Activated T-cell treated with anti-CD3 and anti-CD28 coated beads, Interleukin-2, amount 50 U/mL, for 4 hours (primary cell): ENCODE measurements around the gene ZBTB4. TPM values are rescaled to one million over a fixed set of nuclear protein-coding genes. Genes with fewer than 3 reads are reported as not detected.

Experiments used
- ATAC-seq, 2 donors: fragments of 200-7000 bp; cut with Tn5 transposase; one replicate each; pipeline ENCODE4 v1.10.0; 2021
- DNase-seq: peaks from one replicate; pipeline ENCODE4 v3.0.0-alpha.2; 2020
- H3K27me3 Mint-ChIP-seq: one replicate; pipeline ENCODE4 v1.8.0; 2021; ENCODE audit warnings: low read depth, mixed read lengths
- H3K36me3 Mint-ChIP-seq: one replicate; pipeline ENCODE4 v1.8.0; 2022; ENCODE audit warnings: mixed read lengths; ENCODE audit not compliant: insufficient read depth
- H3K4me1 Mint-ChIP-seq: one replicate; pipeline ENCODE4 v1.8.0; 2021; ENCODE audit warnings: low read depth, mixed read lengths
- H3K4me3 Mint-ChIP-seq: one replicate; pipeline ENCODE4 v1.8.0; 2021; ENCODE audit warnings: mild to moderate bottlenecking, moderate library complexity, mixed read lengths
- H3K9me3 Mint-ChIP-seq: one replicate; pipeline ENCODE4 v1.8.0; 2021; ENCODE audit warnings: mixed read lengths
- total RNA-seq, 3 donors: library from RNA; stranded (reverse); gene quantifications; one replicate each; pipeline ENCODE4 v1.2.1, GENCODE V29; 2021

The ZBTB4 gene
- total RNA-seq, 3 donors from 2014 or later = 16.0 to 18.0 (median 17.5) TPM

DNA sequence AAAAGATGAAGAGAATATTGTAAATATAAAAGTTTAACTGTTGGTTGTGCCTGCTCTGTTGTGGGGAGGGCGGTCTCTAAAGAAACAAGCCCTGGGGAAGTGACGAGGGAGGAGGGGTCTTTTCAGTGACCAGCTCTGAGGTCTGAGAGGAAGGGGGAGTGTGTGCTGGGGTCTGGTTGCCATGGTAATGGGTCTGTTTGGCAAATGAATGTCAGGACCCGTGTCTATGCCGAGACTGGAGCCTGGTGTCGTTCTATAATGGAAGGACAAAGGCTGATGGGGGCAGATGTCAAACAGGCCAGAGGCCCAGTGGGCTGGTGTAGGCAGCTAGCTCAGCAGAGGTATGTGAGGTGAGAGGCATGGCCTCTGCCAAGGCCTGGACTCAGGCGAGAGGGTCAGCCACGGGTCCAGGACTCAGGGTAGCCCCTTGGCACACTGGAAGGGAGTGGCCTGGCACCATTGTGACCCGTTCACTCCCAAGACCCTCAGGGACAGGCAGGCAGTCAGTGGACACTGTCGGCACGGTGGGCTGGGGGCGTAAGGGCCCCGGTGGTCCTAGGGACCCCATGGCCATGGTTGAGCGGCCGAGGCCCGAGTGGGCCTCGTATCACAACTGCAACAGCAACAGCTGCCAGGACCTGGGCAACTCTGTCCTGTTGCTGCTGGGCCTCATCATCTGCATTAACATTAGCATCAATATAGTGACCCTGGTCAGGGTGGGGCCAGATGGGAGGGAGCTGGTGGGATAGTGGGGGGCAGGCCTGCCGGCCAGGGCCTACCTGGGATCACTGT lies 59.4 kb downstream of the ZBTB4 start, which contains the start of gene SPEM1:
Gene SPEM1, plus strand, starts transcription at position 506 of the 792 bp plus-strand sequence. Its CDS starts 61 bp downstream, at position 567.
- Mint-ChIP-seq H3K36me3 (no peaks in the 10 kb centered on the region), H3K9me3 (no peaks in the 10 kb centered on the region), H3K4me3 (no peak within 1 kb of the TSS), H3K27me3 (peaks cover 3% of the 10 kb centered on the region), H3K4me1 (no peaks in the 10 kb centered on the region)
- DNase-seq (no peak), ATAC-seq (no peak)

DNA sequence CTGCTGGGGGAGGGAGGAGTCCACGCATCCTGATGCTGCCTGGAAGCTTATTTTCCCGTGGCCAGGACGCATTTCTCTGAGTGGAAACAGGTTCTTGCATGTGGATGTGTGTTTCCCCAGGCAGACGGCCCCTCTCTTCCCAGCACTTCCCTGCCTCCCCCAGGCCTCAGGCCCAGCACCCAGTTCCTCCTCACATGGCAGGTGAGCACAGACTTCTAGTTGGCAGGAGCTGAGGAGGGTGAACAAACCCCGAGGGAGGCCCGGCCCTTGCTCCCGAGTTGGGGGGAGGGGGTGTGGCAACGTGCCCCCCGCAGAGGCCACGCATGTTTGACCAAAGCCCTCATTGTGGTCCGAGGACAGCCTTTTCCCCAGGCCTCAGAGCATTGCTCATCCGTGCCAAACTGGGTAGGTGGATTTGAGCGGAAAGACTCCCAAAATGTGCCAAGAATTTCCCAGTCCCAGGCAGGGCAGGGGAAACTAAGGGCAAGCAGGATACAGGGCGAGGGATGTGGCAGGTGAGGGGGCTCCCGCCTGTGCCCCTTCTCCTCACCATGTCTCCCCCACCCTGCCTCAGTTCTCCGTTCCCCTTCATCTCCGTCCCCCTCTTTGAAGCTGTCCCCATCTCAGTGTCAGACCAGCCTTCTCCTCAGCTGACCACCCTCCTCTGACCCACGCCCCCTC lies 60.8 kb downstream of the ZBTB4 start:
- Mint-ChIP-seq H3K4me1 (no peaks in the 10 kb centered on the region), H3K36me3 (no peaks in the 10 kb centered on the region), H3K9me3 (no peaks in the 10 kb centered on the region), H3K4me3 (no peak overlapping the region), H3K27me3 (peaks cover 3% of the 10 kb centered on the region)
- DNase-seq (no peak), ATAC-seq (no peak)

DNA sequence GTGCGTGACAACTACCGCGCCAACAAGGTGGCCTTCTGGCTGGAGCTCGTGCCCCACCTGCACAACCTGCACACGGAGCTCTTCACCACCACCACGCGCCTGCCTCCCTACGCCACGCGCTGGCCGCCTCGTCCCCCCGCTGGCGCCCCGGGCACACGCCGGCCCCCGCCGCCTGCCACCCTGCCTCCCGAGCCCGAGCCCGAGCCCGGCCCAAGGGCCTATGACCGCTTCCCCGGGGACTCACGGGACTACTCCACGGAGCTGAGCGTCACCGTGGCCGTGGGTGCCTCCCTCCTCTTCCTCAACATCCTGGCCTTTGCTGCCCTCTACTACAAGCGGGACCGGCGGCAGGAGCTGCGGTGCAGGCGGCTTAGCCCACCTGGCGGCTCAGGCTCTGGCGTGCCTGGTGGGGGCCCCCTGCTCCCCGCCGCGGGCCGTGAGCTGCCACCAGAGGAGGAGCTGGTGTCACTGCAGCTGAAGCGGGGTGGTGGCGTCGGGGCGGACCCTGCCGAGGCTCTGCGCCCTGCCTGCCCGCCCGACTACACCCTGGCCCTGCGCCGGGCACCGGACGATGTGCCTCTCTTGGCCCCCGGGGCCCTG lies 62.3 kb downstream of the ZBTB4 start:
- no peaks in the 10 kb centered on the region for H3K4me1 Mint-ChIP-seq

DNA sequence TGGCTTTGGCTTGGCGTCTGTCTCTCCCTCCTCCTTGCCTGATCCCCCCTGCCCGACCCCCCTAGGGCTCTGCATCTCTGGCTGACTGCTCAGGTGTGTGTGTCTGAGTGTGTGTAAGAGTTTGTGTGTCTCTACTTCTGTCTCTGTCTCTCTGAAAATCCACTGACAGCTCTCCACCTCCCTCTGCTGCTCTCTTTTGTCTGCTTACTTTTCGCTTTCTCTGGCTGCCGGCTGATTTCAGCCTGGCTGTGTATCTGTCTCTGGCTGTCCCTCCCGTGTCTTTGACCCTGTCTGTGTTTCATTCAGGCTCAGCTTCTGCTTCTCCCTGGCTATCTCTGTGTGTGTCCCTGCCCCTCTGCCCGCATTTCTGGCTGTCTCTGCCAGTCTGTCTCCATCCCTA lies 63.1 kb downstream of the ZBTB4 start:
- ATAC-seq (no peak), DNase-seq (no peak)
- Mint-ChIP-seq H3K36me3 (no peaks in the 10 kb centered on the region), H3K9me3 (no peaks in the 10 kb centered on the region), H3K4me3 (no peak overlapping the region), H3K4me1 (no peaks in the 10 kb centered on the region), H3K27me3 (peaks cover 3% of the 10 kb centered on the region)

More for the DNA sequence above, 62.3 kb downstream of the ZBTB4 start:
- no peaks in the 10 kb centered on the region for H3K36me3 Mint-ChIP-seq
- no peak for ATAC-seq
- no peak for DNase-seq
- peaks cover 3% of the 10 kb centered on the region for H3K27me3 Mint-ChIP-seq
- H3K4me3 Mint-ChIP-seq = no peak overlapping the region
- H3K9me3 Mint-ChIP-seq = no peaks in the 10 kb centered on the region

DNA sequence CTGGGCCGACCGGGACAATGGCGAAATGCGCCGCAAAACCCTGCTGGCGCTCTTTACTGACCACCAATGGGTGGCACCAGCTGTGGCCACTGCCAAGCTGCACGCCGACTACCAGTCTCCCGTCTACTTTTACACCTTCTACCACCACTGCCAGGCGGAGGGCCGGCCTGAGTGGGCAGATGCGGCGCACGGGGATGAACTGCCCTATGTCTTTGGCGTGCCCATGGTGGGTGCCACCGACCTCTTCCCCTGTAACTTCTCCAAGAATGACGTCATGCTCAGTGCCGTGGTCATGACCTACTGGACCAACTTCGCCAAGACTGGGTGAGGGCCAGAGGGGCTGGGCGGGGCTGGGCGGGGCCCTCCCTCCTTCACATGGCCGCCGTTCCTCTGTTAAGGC lies 63.6 kb downstream of the ZBTB4 start:
- Mint-ChIP-seq H3K4me1 (no peaks in the 10 kb centered on the region), H3K4me3 (no peak overlapping the region), H3K9me3 (no peaks in the 10 kb centered on the region), H3K27me3 (peaks cover 3% of the 10 kb centered on the region), H3K36me3 (no peaks in the 10 kb centered on the region)
- ATAC-seq = no peak
- no peak for DNase-seq

DNA sequence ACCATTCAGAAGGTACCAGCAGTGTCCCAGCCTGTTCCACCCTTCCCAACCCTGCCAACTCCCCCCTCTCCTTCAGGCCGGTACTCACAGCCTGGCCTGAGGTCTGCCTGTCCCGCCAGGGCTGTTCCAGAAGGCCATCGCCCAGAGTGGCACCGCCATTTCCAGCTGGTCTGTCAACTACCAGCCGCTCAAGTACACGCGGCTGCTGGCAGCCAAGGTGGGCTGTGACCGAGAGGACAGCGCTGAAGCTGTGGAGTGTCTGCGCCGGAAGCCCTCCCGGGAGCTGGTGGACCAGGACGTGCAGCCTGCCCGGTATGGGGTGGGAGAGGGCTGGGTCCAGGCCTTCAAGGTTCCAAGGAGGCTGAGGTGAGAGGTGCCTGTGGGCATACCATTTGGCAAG lies 64.6 kb downstream of the ZBTB4 start:
- ATAC-seq (no peak), DNase-seq (no peak)
- H3K4me3 Mint-ChIP-seq = no peak overlapping the region
- no peaks in the 10 kb centered on the region for H3K4me1 Mint-ChIP-seq
- H3K9me3 Mint-ChIP-seq = no peaks in the 10 kb centered on the region
- no peaks in the 10 kb centered on the region for H3K36me3 Mint-ChIP-seq
- H3K27me3 Mint-ChIP-seq = peaks cover 3% of the 10 kb centered on the region

DNA sequence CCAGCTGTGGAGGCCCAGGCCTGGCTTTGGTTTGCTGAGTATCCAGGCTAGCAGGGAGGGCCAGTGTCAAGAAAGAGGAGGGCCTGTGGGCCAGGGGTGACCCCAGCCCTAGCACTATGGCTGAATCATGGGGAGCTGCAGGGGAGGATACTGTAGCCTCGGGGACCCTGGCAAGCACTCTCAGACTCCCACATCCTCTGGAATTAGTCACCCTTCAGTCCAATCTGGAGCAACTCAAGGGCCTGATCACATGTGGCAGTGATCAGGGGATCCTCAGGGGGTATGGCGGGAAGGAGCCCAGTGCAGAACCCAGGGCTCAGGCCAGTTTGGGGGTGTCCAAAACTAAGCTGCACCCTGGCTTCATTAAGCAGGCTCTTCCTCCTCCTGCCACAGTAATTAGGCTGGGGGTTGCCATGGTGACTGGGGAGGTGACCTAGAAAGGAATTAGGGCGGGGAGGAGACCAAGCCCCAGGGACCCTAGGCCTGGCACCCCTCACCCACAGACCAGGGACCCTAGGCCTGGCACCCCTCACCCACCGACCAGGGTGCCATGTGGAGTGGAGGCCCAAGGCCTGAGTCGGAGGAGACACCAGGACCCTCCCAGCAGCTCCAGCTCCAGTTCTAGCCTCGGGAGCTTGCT lies 66.0 kb downstream of the ZBTB4 start:
- DNase-seq (no peak), ATAC-seq (no peak)
- Mint-ChIP-seq H3K36me3 (no peaks in the 10 kb centered on the region), H3K4me3 (no peak overlapping the region), H3K9me3 (no peaks in the 10 kb centered on the region), H3K27me3 (no peaks in the 10 kb centered on the region), H3K4me1 (no peaks in the 10 kb centered on the region)

DNA sequence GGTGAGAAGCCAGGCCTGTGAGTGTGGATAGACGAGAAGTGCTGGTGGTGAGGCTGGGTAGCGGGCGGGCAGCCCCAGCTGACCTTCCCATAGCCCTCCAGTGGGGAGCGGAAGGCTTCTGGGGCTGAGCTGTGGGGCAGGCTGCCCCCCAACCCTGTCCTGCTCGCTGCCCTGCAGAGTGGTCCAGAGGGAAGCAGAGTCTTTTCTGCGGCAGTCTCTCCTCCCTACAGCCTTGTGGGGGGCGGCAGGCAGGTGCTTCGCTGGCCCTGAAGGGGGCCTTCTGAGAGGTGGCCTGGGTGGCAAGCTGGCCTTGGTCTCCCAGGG lies 68.0 kb downstream of the ZBTB4 start:
- DNase-seq (no peak), ATAC-seq (no peak)
- Mint-ChIP-seq H3K4me3 (no peak overlapping the region), H3K9me3 (no peaks in the 10 kb centered on the region), H3K36me3 (no peaks in the 10 kb centered on the region), H3K4me1 (no peaks in the 10 kb centered on the region), H3K27me3 (no peaks in the 10 kb centered on the region)

DNA sequence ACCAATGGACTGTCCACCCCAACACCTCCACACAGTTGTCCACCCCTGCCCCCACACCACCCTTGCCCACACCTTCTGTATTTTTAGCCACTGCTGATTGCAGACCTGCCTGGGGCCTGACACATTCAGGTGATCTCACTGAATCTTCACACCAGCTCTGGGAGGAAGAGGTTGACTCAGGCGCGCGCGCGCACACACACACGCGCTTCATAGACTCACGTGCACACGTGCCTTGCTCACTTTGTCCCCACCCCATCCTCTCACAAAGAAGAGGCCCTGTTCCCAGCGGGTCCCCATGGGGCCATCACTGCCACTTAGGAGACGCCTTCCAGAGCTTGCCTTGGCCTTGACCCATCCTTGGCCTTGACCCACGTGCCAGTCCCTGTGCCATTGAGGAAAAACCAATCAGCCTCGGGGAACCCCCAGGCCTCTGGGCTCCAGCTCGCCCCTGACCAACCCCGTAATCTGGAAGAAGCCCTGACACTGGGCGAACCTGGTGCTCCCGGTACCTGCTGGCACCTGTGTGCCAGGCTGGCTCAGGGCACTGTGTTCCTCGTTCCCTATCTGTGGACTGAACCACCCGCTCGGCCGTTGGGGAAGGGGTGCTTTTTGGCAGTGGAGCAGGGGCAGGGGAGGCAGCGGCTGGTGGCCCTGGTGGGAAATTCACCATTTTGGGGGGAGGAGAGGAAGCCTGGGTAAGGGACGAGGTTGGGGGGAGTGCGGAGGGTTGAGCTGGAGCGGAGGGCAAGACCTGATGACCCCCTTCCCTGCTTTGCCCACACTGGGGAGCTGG lies 68.6 kb downstream of the ZBTB4 start:
- H3K36me3 Mint-ChIP-seq = no peaks in the 10 kb centered on the region
- no peak for DNase-seq
- no peak overlapping the region for H3K4me3 Mint-ChIP-seq
- no peak for ATAC-seq
- H3K4me1 Mint-ChIP-seq = peaks cover 2% of the 10 kb centered on the region
- H3K27me3 Mint-ChIP-seq = no peaks in the 10 kb centered on the region
- H3K9me3 Mint-ChIP-seq = no peaks in the 10 kb centered on the region

DNA sequence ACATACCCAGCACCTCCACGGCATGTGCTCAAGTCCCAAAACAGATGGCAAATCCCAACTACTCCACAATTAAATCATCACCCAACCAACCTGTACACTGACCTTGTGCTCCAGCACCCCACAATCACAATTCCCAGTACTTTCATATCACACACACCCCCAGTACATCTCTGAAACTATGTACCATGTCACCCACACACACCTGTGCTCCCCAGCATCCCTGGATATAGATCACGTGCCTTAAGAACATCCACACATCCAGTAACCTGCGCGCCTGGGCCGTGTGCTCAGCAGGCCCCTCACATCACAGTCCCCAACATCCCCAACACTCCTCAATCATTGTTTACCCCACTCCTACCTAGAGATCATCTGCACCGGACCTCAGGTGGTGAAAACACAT lies 69.7 kb downstream of the ZBTB4 start:
- Mint-ChIP-seq H3K27me3 (no peaks in the 10 kb centered on the region), H3K9me3 (no peaks in the 10 kb centered on the region), H3K4me1 (peaks cover 5% of the 10 kb centered on the region), H3K36me3 (no peaks in the 10 kb centered on the region), H3K4me3 (no peak overlapping the region)
- ATAC-seq (no peak), DNase-seq (no peak)

Other genes with a start within 250 kb of the ZBTB4 start
- 10 to 100 TPM; 62.9 to 65.3 (median 63.2) TPM for gene DVL2, start 245.1 kb downstream of the ZBTB4 start, total RNA-seq
- 10 to 100 TPM; 42.6 to 47.6 (median 43.0) TPM for gene PHF23, start 240.2 kb downstream of the ZBTB4 start, total RNA-seq
- gene GABARAP, start 237.2 kb downstream of the ZBTB4 start, total RNA-seq = 100 to 1,000 TPM; 114 to 136 (median 133) TPM
- gene CTDNEP1, start 227.9 kb downstream of the ZBTB4 start, total RNA-seq = 100 to 1,000 TPM; 190 to 210 (median 196) TPM
- 100 to 1,000 TPM; 107 to 138 (median 117) TPM for gene ELP5, start 227.4 kb downstream of the ZBTB4 start, total RNA-seq
- 1 to 10 TPM in 2 of 3 donors, under 1 TPM in 1; 0.65 to 1.8 (median 1.7) TPM for gene CLDN7, start 217.2 kb downstream of the ZBTB4 start, total RNA-seq
- under 1 TPM; 0.16 to 0.58 (median 0.24) TPM for gene SLC2A4, start 197.9 kb downstream of the ZBTB4 start, total RNA-seq
- gene YBX2, start 185.0 kb downstream of the ZBTB4 start, total RNA-seq = under 1 TPM in 1 of 3 donors, not detected in 2; 0.18 TPM
- gene EIF5A, start 172.0 kb downstream of the ZBTB4 start, total RNA-seq = 1,000 to 10,000 TPM; 1,821 to 1,965 (median 1,822) TPM
- 10 to 100 TPM; 80.6 to 92.8 (median 87.1) TPM for gene GPS2, start 164.3 kb downstream of the ZBTB4 start, total RNA-seq
- 10 to 100 TPM; 73.1 to 88.0 (median 82.4) TPM for gene NEURL4, start 150.3 kb downstream of the ZBTB4 start, total RNA-seq
- 100 to 1,000 TPM; 119 to 126 (median 123) TPM for gene ACAP1, start 143.1 kb downstream of the ZBTB4 start, total RNA-seq
- gene KCTD11, start 127.5 kb downstream of the ZBTB4 start, total RNA-seq = 1 to 10 TPM; 1.6 to 2.3 (median 1.6) TPM
- not detected for gene TMEM95, start 124.5 kb downstream of the ZBTB4 start, total RNA-seq
- gene TNK1, start 98.5 kb downstream of the ZBTB4 start, total RNA-seq = 1 to 10 TPM; 5.6 to 7.4 (median 6.0) TPM
- 10 to 100 TPM; 67.7 to 69.1 (median 68.9) TPM for gene PLSCR3, start 85.1 kb downstream of the ZBTB4 start, total RNA-seq
- 10 to 100 TPM; 29.9 to 33.4 (median 32.0) TPM for gene TMEM256, start 75.5 kb downstream of the ZBTB4 start, total RNA-seq
- 1 to 10 TPM; 4.9 to 6.4 (median 5.9) TPM for gene NLGN2, start 71.8 kb downstream of the ZBTB4 start, total RNA-seq
- gene SPEM1, start 59.3 kb downstream of the ZBTB4 start, total RNA-seq = not detected
- gene SPEM2, start 54.0 kb downstream of the ZBTB4 start, total RNA-seq = not detected
- gene SPEM3, start 50.8 kb downstream of the ZBTB4 start, total RNA-seq = not detected
- gene TMEM102, start 44.2 kb downstream of the ZBTB4 start, total RNA-seq = 10 to 100 TPM; 11.8 to 13.9 (median 12.0) TPM
- gene FGF11, start 40.1 kb downstream of the ZBTB4 start, total RNA-seq = under 1 TPM; 0.19 to 0.32 (median 0.28) TPM
- 1 to 10 TPM; 3.9 to 4.6 (median 4.3) TPM for gene CHRNB1, start 34.6 kb downstream of the ZBTB4 start, total RNA-seq
- gene SLC35G6, start 1.8 kb upstream of the ZBTB4 start, total RNA-seq = not detected
- 100 to 1,000 TPM; 184 to 188 (median 188) TPM for gene POLR2A, start 4.7 kb upstream of the ZBTB4 start, total RNA-seq
- 1 to 10 TPM; 4.6 to 6.5 (median 6.1) TPM for gene TNFSF12, start 69.4 kb upstream of the ZBTB4 start, total RNA-seq
- 1 to 10 TPM in 2 of 3 donors, under 1 TPM in 1; 0.98 to 1.4 (median 1.3) TPM for gene TNFSF13, start 79.1 kb upstream of the ZBTB4 start, total RNA-seq
- 100 to 1,000 TPM; 138 to 153 (median 146) TPM for gene SENP3, start 82.3 kb upstream of the ZBTB4 start, total RNA-seq
- gene CD68, start 100.0 kb upstream of the ZBTB4 start, total RNA-seq = 1 to 10 TPM; 4.8 to 5.3 (median 4.9) TPM
- gene MPDU1, start 104.2 kb upstream of the ZBTB4 start, total RNA-seq = 100 to 1,000 TPM; 110 to 134 (median 114) TPM
- gene SOX15, start 110.5 kb upstream of the ZBTB4 start, total RNA-seq = under 1 TPM; 0.20 to 0.38 (median 0.24) TPM
- gene FXR2, start 135.3 kb upstream of the ZBTB4 start, total RNA-seq = 10 to 100 TPM; 53.7 to 57.6 (median 54.2) TPM
- 10 to 100 TPM; 14.9 to 18.1 (median 16.8) TPM for gene SAT2, start 148.2 kb upstream of the ZBTB4 start, total RNA-seq
- gene SHBG, start 150.5 kb upstream of the ZBTB4 start, total RNA-seq = not detected
- gene ATP1B2, start 171.3 kb upstream of the ZBTB4 start, total RNA-seq = under 1 TPM; 0.10 to 0.24 (median 0.13) TPM
- gene TP53, start 207.9 kb upstream of the ZBTB4 start, total RNA-seq = 100 to 1,000 TPM in 1 of 3 donors, 10 to 100 TPM in 2; 93.0 to 106 (median 98.9) TPM
- gene WRAP53, start 208.8 kb upstream of the ZBTB4 start, total RNA-seq = 10 to 100 TPM; 27.3 to 34.9 (median 34.3) TPM
- under 1 TPM in 1 of 3 donors, not detected in 2; 0.08 TPM for gene EFNB3, start 225.6 kb upstream of the ZBTB4 start, total RNA-seq
- not detected for gene DNAH2, start 238.1 kb upstream of the ZBTB4 start, total RNA-seq